ENCODE measurements around the gene SLC24A3. TPM values are rescaled to one million over a fixed set of nuclear protein-coding genes. Genes with fewer than 3 reads are reported as not detected.

The SLC24A3 gene
- total RNA-seq, result 0.07 TPM in 1 of 2 replicates, not detected in the other

- TF ChIP-seq CTCF (IDR thresholded peaks at IDR 0.05), result no peak
- ATAC-seq (ENCODE audit: low read depth) (no peak), DNase-seq (no peak)
- H3K27ac Mint-ChIP-seq, result no peak within 1 kb of the TSS
- H3K27me3 Mint-ChIP-seq, result peaks cover 55% of the 10 kb centered on the region
- H3K4me3 Mint-ChIP-seq, result peak within 1 kb of the TSS; percentile 32
- no peaks in the 10 kb centered on the region for H3K36me3 Mint-ChIP-seq (ENCODE audit: low read depth)
- CTCF ChIA-PET, result no interaction called here
- H3K9me3 Mint-ChIP-seq, result no peaks in the 10 kb centered on the region
- POLR2A ChIA-PET, result no interaction called here
- intact Hi-C loops (cut with micrococcal nuclease), result no loop called here
- H3K4me1 Mint-ChIP-seq, result peaks cover 5% of the 10 kb centered on the region
These were observed at the start of gene SLC24A3 for GRCh38 chr20:19212469-19212815. Gene SLC24A3, plus strand, starts transcription at chr20:19212642.

- H3K9me3 Mint-ChIP-seq, result peaks cover 8% of the 10 kb centered on the region
- H3K4me3 Mint-ChIP-seq, result no peak overlapping the region
- ChIA-PET CTCF (no interaction called here), POLR2A (no interaction called here)
- no peak for ATAC-seq (ENCODE audit: low read depth)
- no peak for TF ChIP-seq CTCF (IDR thresholded peaks at IDR 0.05)
- no peaks in the 10 kb centered on the region for H3K36me3 Mint-ChIP-seq (ENCODE audit: low read depth)
- DNase-seq, result no peak
- no peak overlapping the region for H3K27ac Mint-ChIP-seq
- intact Hi-C loops (cut with micrococcal nuclease), result no loop called here
- H3K27me3 Mint-ChIP-seq, result peaks cover 9% of the 10 kb centered on the region
- H3K4me1 Mint-ChIP-seq, result no peaks in the 10 kb centered on the region
These were observed 42.3 kb upstream of the SLC24A3 start for GRCh38 chr20:19170148-19170547.

GRCh38 chr20:19172637-19173036, 39.8 kb upstream of the SLC24A3 start:
- POLR2A ChIA-PET, result no interaction called here
- Mint-ChIP-seq H3K4me3 (no peak overlapping the region), H3K36me3 (ENCODE audit: low read depth) (no peaks in the 10 kb centered on the region), H3K27ac (no peak overlapping the region), H3K9me3 (peaks cover 8% of the 10 kb centered on the region), H3K27me3 (peaks cover 9% of the 10 kb centered on the region), H3K4me1 (no peaks in the 10 kb centered on the region)
- CTCF ChIA-PET, result no interaction called here
- intact Hi-C loops (cut with micrococcal nuclease), result no loop called here
- DNase-seq, result no peak
- no peak for TF ChIP-seq CTCF (IDR thresholded peaks at IDR 0.05)
- no peak for ATAC-seq (ENCODE audit: low read depth)

- Mint-ChIP-seq H3K4me1 (no peaks in the 10 kb centered on the region), H3K36me3 (ENCODE audit: low read depth) (no peaks in the 10 kb centered on the region), H3K4me3 (no peak overlapping the region), H3K9me3 (no peaks in the 10 kb centered on the region), H3K27me3 (no peaks in the 10 kb centered on the region), H3K27ac (no peak overlapping the region)
- DNase-seq (no peak), ATAC-seq (ENCODE audit: low read depth) (no peak)
- POLR2A ChIA-PET, result no interaction called here
- intact Hi-C loops (cut with micrococcal nuclease), result no loop called here
- CTCF ChIA-PET, result no interaction called here
- no peak for TF ChIP-seq CTCF (IDR thresholded peaks at IDR 0.05)
These were observed 35.9 kb upstream of the SLC24A3 start for GRCh38 chr20:19176470-19177052.

GRCh38 chr20:19181552-19181951, 30.9 kb upstream of the SLC24A3 start:
- ATAC-seq (ENCODE audit: low read depth) (no peak), DNase-seq (no peak)
- H3K4me1 Mint-ChIP-seq, result no peaks in the 10 kb centered on the region
- H3K36me3 Mint-ChIP-seq (ENCODE audit: low read depth), result no peaks in the 10 kb centered on the region
- CTCF ChIA-PET, result no interaction called here
- H3K9me3 Mint-ChIP-seq, result no peaks in the 10 kb centered on the region
- no peak overlapping the region for H3K4me3 Mint-ChIP-seq
- H3K27ac Mint-ChIP-seq, result no peak overlapping the region
- POLR2A ChIA-PET, result no interaction called here
- intact Hi-C loops (cut with micrococcal nuclease), result no loop called here
- no peaks in the 10 kb centered on the region for H3K27me3 Mint-ChIP-seq
- TF ChIP-seq CTCF (IDR thresholded peaks at IDR 0.05), result no peak
